NCI-H187 treated with DMSO at 0.1 percent for 48 hours (cell line): Measurements from ENCODE around the gene FOXL1.
"Not testable (repeated sequence)": the region's sequence is repeated elsewhere in the genome, so short reads cannot be mapped to it uniquely, and the experiment has no call there.

Experiments
- DNase-seq: peaks from one replicate; lab custom pipeline; 2025; lab: John Stamatoyannopoulos, UW

Gene FOXL1

GRCh38 chr16:86581458-86581857, 3.1 kb downstream of the FOXL1 start:
- no peak for DNase-seq

GRCh38 chr16:86584071-86584685, 5.8 kb downstream of the FOXL1 start:
- DNase-seq: no peak

- no peak for DNase-seq
Measured at GRCh38 chr16:86584726-86585721, 6.7 kb downstream of the FOXL1 start.

GRCh38 chr16:86585821-86586611, 7.7 kb downstream of the FOXL1 start:
- no peak for DNase-seq

GRCh38 chr16:86587487-86587886, 9.1 kb downstream of the FOXL1 start:
- DNase-seq: no peak

- not testable (repeated sequence) for DNase-seq
Measured at GRCh38 chr16:86587955-86588354, 9.6 kb downstream of the FOXL1 start.

- no peak for DNase-seq
Measured at GRCh38 chr16:86590501-86591144, 12.3 kb downstream of the FOXL1 start.

GRCh38 chr16:86591270-86591669, 12.9 kb downstream of the FOXL1 start:
- no peak for DNase-seq

GRCh38 chr16:86593913-86594620, 15.7 kb downstream of the FOXL1 start:
- no peak for DNase-seq

GRCh38 chr16:86594721-86595120, 16.4 kb downstream of the FOXL1 start:
- DNase-seq: no peak

- DNase-seq: no peak
Measured at GRCh38 chr16:86595983-86596605, 17.7 kb downstream of the FOXL1 start.

GRCh38 chr16:86597126-86597879, 19.0 kb downstream of the FOXL1 start:
- DNase-seq: no peak

- no peak for DNase-seq
Measured at GRCh38 chr16:86597880-86598606, 19.7 kb downstream of the FOXL1 start.

GRCh38 chr16:86598607-86599565, 20.5 kb downstream of the FOXL1 start:
- no peak for DNase-seq

GRCh38 chr16:86601356-86601755, 23.0 kb downstream of the FOXL1 start:
- no peak for DNase-seq

GRCh38 chr16:86602521-86602920, 24.2 kb downstream of the FOXL1 start:
- DNase-seq: no peak

GRCh38 chr16:86604436-86605193, 26.3 kb downstream of the FOXL1 start:
- no peak for DNase-seq
